Panc1 (cell line): Measurements from ENCODE around the gene SCEL. TPM values are rescaled to one million over a fixed set of nuclear protein-coding genes. Genes with fewer than 3 reads are reported as not detected.

Source experiments
- ATAC-seq: fragments of 200-7000 bp; cut with Tn5 transposase; 2 replicates; pipeline ENCODE4 v1.9.1; 2020; ENCODE audit warnings: mild to moderate bottlenecking, moderate library complexity
- BruUV-seq: library from RNA; stranded (reverse); fragments of 400-500 nt; replicated peaks from 2 replicates; lab custom pipeline; 2021; lab: Mats Ljungman, UMichigan
- CTCF ChIA-PET: fragments of 300-600 bp; sonication (Branson Sonifier 250); formaldehyde crosslinking; loops from one replicate; lab custom pipeline; 2022; ENCODE audit warnings: antibody characterized with exemption; lab: Charles Lee
- POLR2A ChIA-PET: fragments of 300-600 bp; sonication (Branson Sonifier 250); formaldehyde crosslinking; loops from one replicate; lab custom pipeline; 2022; ENCODE audit warnings: antibody characterized with exemption; lab: Charles Lee
- DNase-seq: peaks from one replicate; pipeline ENCODE4 v3.0.0-alpha.2; 2010; ENCODE audit warnings: low read depth, low spot score
- H3K27ac ChIP-seq: 2 replicates; pipeline ENCODE4 v1.5.1; 2011; ENCODE audit warnings: mild to moderate bottlenecking, low read length, inconsistent platforms
- H3K27me3 ChIP-seq: fragments of 200-500 bp; sonication (Bioruptor generic); 2 replicates; pipeline ENCODE4 v1.6.0; 2014; ENCODE audit warnings: low read length, inconsistent platforms; ENCODE audit not compliant: control insufficient read depth, insufficient read depth
- H3K36me3 ChIP-seq: fragments of 200-500 bp; sonication (Bioruptor generic); 2 replicates; pipeline ENCODE4 v1.5.1; 2014; ENCODE audit warnings: inconsistent platforms, mild to moderate bottlenecking, low read length, moderate library complexity; ENCODE audit not compliant: control insufficient read depth, insufficient read depth
- H3K4me1 ChIP-seq: 2 replicates; pipeline ENCODE4 v1.5.1; 2011; ENCODE audit warnings: inconsistent platforms, mild to moderate bottlenecking, low read length, moderate library complexity; ENCODE audit not compliant: control insufficient read depth, insufficient read depth
- H3K4me3 ChIP-seq, 2 experiments: 2 replicates each; pipeline ENCODE4 v1.5.1; 2011 to 2012; ENCODE audit warnings: low read depth in 2 of 2, low read length in 2 of 2, mild to moderate bottlenecking in 2 of 2, inconsistent platforms in 1 of 2, moderate library complexity in 1 of 2
- H3K9me3 ChIP-seq: fragments of 200-500 bp; sonication (Bioruptor generic); 2 replicates; pipeline ENCODE4 v1.5.1; 2014; ENCODE audit warnings: low read depth, mild to moderate bottlenecking, inconsistent platforms, low read length, moderate library complexity; ENCODE audit not compliant: control insufficient read depth, insufficient read depth
- POLR2AphosphoS5 ChIP-seq: IDR thresholded peaks from 2 replicates; pipeline ENCODE4 v1.6.1; 2012; ENCODE audit warnings: mild to moderate bottlenecking, low read depth, low read length, moderate library complexity
- SIN3A ChIP-seq: IDR thresholded peaks from 2 replicates; pipeline ENCODE4 v1.6.1; 2012; ENCODE audit warnings: low read depth, mild to moderate bottlenecking, low read length, moderate library complexity, borderline replicate concordance; ENCODE audit not compliant: insufficient read depth
- TCF7L2 ChIP-seq: IDR thresholded peaks from 2 replicates; pipeline ENCODE4 v1.6.1; 2011; ENCODE audit warnings: mild to moderate bottlenecking, low read depth, low read length, inconsistent platforms
- in situ Hi-C: cut with HindIII; loops from 2 replicates; pipeline ENCODE4 v1.10.0; 2016; ENCODE audit warnings: low sequenced_read_pairs, low pct_unique_long_range_greater_than_20kb
- intact Hi-C: fragments of 100-400 bp; cut with micrococcal nuclease; formaldehyde crosslinking; loops from one replicate; pipeline ENCODE4 v1.10.0; 2022; ENCODE audit not compliant: unreplicated experiment
- total RNA-seq: library from RNA; stranded (reverse); gene quantifications from one replicate; pipeline ENCODE4 v1.2.1, GENCODE V29; 2021; ENCODE audit not compliant: unreplicated experiment
- TF ChIP-seq, protein P1 (sequence below): fragments of 450-650 bp; IDR thresholded peaks from 2 replicates; pipeline ENCODE4 v1.5.1; 2017; ENCODE audit warnings: mild to moderate bottlenecking
- TF ChIP-seq, protein P2 (sequence below), 2 experiments: IDR thresholded peaks; 2 replicates each; pipeline ENCODE4 v1.6.1; 2011 to 2012; ENCODE audit warnings: low read depth in 2 of 2, control low read depth in 1 of 2, low read length in 1 of 2, mild to moderate bottlenecking in 1 of 2, moderate library complexity in 1 of 2; ENCODE audit not compliant: insufficient read depth in 1 of 2

Gene SCEL
- total RNA-seq, 1 experiment from 2014 or later, result not detected

DNA sequence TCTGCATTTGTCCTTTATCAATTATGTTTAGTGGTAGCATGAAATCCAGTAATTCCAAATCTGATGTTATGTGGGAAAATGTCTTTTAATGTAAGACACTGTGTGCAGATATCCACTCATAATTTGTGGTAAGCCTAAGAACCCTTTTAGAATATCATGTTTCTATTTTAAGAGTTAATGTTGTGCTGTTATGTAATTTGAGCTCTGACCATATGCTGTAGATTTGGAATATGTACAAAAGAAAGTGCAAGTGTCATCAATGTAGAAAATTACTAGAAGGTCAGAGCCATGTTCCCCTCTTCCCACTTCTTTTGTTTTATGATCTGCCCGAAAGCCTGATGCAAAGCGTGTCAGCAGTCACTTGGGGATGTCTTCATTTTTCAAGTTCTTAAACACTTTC is 44.5 kb downstream of the SCEL start:
- TF ChIP-seq POLR2AphosphoS5 (no peak), SIN3A (no peak), TCF7L2 (no peak)
- TF ChIP-seq, protein P1, sequence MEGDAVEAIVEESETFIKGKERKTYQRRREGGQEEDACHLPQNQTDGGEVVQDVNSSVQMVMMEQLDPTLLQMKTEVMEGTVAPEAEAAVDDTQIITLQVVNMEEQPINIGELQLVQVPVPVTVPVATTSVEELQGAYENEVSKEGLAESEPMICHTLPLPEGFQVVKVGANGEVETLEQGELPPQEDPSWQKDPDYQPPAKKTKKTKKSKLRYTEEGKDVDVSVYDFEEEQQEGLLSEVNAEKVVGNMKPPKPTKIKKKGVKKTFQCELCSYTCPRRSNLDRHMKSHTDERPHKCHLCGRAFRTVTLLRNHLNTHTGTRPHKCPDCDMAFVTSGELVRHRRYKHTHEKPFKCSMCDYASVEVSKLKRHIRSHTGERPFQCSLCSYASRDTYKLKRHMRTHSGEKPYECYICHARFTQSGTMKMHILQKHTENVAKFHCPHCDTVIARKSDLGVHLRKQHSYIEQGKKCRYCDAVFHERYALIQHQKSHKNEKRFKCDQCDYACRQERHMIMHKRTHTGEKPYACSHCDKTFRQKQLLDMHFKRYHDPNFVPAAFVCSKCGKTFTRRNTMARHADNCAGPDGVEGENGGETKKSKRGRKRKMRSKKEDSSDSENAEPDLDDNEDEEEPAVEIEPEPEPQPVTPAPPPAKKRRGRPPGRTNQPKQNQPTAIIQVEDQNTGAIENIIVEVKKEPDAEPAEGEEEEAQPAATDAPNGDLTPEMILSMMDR, result no peak
- TF ChIP-seq, protein P2, sequence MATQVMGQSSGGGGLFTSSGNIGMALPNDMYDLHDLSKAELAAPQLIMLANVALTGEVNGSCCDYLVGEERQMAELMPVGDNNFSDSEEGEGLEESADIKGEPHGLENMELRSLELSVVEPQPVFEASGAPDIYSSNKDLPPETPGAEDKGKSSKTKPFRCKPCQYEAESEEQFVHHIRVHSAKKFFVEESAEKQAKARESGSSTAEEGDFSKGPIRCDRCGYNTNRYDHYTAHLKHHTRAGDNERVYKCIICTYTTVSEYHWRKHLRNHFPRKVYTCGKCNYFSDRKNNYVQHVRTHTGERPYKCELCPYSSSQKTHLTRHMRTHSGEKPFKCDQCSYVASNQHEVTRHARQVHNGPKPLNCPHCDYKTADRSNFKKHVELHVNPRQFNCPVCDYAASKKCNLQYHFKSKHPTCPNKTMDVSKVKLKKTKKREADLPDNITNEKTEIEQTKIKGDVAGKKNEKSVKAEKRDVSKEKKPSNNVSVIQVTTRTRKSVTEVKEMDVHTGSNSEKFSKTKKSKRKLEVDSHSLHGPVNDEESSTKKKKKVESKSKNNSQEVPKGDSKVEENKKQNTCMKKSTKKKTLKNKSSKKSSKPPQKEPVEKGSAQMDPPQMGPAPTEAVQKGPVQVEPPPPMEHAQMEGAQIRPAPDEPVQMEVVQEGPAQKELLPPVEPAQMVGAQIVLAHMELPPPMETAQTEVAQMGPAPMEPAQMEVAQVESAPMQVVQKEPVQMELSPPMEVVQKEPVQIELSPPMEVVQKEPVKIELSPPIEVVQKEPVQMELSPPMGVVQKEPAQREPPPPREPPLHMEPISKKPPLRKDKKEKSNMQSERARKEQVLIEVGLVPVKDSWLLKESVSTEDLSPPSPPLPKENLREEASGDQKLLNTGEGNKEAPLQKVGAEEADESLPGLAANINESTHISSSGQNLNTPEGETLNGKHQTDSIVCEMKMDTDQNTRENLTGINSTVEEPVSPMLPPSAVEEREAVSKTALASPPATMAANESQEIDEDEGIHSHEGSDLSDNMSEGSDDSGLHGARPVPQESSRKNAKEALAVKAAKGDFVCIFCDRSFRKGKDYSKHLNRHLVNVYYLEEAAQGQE (IDR thresholded peaks at IDR 0.05; ENCODE audit: insufficient read depth in 1 of 2, low read depth in 2 of 2, low read length in 1 of 2), result no peak
- Histone ChIP-seq H3K27me3 (no peaks in the 10 kb centered on the region), H3K9me3 (no peaks in the 10 kb centered on the region), H3K4me3 (no peak overlapping the region), H3K36me3 (no peaks in the 10 kb centered on the region), H3K27ac (no peak overlapping the region), H3K4me1 (no peaks in the 10 kb centered on the region)
- ChIA-PET POLR2A (no interaction called here), CTCF (no interaction called here)
- BruUV-seq, result no TSS peak
- no peak for DNase-seq
- in situ Hi-C loops (no loop called here), intact Hi-C loops (no loop called here)
- ATAC-seq, result no peak

DNA sequence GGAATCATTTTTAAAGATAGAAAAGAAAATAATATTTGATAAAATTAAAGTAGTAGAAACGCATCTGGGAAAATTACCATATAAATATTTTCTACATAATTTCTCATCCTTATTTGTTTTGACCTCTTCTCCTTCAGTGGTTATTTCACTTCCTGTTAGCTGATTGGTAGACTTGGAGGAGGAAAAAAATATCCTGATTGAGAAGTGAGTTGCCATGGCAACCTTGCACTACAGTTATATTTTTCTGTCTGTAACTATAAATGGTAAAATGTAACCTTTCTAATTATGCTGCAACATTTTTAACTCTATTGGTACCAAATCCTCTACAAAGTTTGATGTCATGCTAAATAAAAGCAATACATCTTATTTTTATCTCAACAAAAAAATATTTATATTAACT is 45.2 kb downstream of the SCEL start:
- Histone ChIP-seq H3K9me3 (no peaks in the 10 kb centered on the region), H3K4me1 (no peaks in the 10 kb centered on the region), H3K27me3 (no peaks in the 10 kb centered on the region), H3K36me3 (no peaks in the 10 kb centered on the region), H3K27ac (no peak overlapping the region), H3K4me3 (no peak overlapping the region)
- no TSS peak for BruUV-seq
- TF ChIP-seq SIN3A, result no peak
- TF ChIP-seq, protein P1, result no peak
- TF ChIP-seq POLR2AphosphoS5, result no peak
- TF ChIP-seq TCF7L2, result no peak
- TF ChIP-seq, protein P2 (IDR thresholded peaks at IDR 0.05; ENCODE audit: insufficient read depth in 1 of 2, low read depth in 2 of 2, low read length in 1 of 2), result no peak
- ChIA-PET POLR2A (no interaction called here), CTCF (no interaction called here)
- DNase-seq, result no peak
- in situ Hi-C loops (no loop called here), intact Hi-C loops (no loop called here)
- ATAC-seq, result no peak
